Mesenteric fat pad (tissue), 1 donor: ENCODE results near the gene VAMP8. TPM values are rescaled to one million over a fixed set of nuclear protein-coding genes. Genes with fewer than 3 reads are reported as not detected.
"Not testable (repeated sequence)": the region's sequence is repeated elsewhere in the genome, so short reads cannot be mapped to it uniquely, and the experiment has no call there.

Source experiments
- DNase-seq: peaks from one replicate; pipeline ENCODE4 v3.0.0-alpha.2; 2020; ENCODE audit warnings: low spot score
- total RNA-seq: library from RNA; stranded (reverse); fragmentation: NEBNext Ultra II Directional; extraction: Animal tissue kit (Norgen Biotek cat#: 25700); gene quantifications from one replicate; pipeline ENCODE4 v1.2.1, GENCODE V29; 2021
- donor health status: DM: yes; HTN: yes; CAD: no.

The VAMP8 gene
- total RNA-seq, 1 donor from 2014 or later, result 73.3 TPM

GRCh38 chr2:85547089-85547858 is 30.1 kb upstream of the VAMP8 start:
- no peak for DNase-seq

GRCh38 chr2:85547859-85548607 is 29.4 kb upstream of the VAMP8 start:
- no peak for DNase-seq

- no peak for DNase-seq
Observed at GRCh38 chr2:85548608-85548900, 28.8 kb upstream of the VAMP8 start.

- no peak for DNase-seq
Observed at GRCh38 chr2:85549095-85549494, 28.3 kb upstream of the VAMP8 start.

GRCh38 chr2:85549826-85550225 is 27.6 kb upstream of the VAMP8 start:
- DNase-seq, result no peak

GRCh38 chr2:85550486-85550885 is 26.9 kb upstream of the VAMP8 start:
- DNase-seq, result no peak

GRCh38 chr2:85551698-85552678 is 25.4 kb upstream of the VAMP8 start:
- no peak for DNase-seq

GRCh38 chr2:85553184-85553583 is 24.2 kb upstream of the VAMP8 start:
- no peak for DNase-seq

GRCh38 chr2:85554980-85555612 is 22.3 kb upstream of the VAMP8 start:
- no peak for DNase-seq

GRCh38 chr2:85557130-85557529 is 20.3 kb upstream of the VAMP8 start:
- no peak for DNase-seq

- no peak for DNase-seq
Observed at GRCh38 chr2:85558160-85558559, 19.2 kb upstream of the VAMP8 start.

GRCh38 chr2:85560403-85560726 is 17.0 kb upstream of the VAMP8 start:
- not testable (repeated sequence) for DNase-seq

- no peak for DNase-seq
Observed at GRCh38 chr2:85560812-85561279, 16.5 kb upstream of the VAMP8 start.

GRCh38 chr2:85561280-85562212 is 15.8 kb upstream of the VAMP8 start, which contains the start of gene GGCX:
TSS of gene GGCX (minus strand) at chr2:85561493. CDS start at chr2:85561428, 65 bp downstream.
- DNase-seq, result peak; percentile 99

GRCh38 chr2:85564144-85564563 is 13.2 kb upstream of the VAMP8 start:
- DNase-seq, result no peak

- DNase-seq, result no peak
Observed at GRCh38 chr2:85566265-85566664, 11.1 kb upstream of the VAMP8 start.

GRCh38 chr2:85575739-85576138 is 1.6 kb upstream of the VAMP8 start:
- DNase-seq, result no peak

- no peak for DNase-seq
Observed at GRCh38 chr2:85577063-85577385, 362 bp upstream of the VAMP8 start.

- no peak for DNase-seq
Observed at GRCh38 chr2:85578243-85579180, 1.1 kb downstream of the VAMP8 start.
